Endothelial cell of umbilical vein (primary cell): ENCODE data around the gene ZNF423. TPM values are rescaled to one million over a fixed set of nuclear protein-coding genes. Genes with fewer than 3 reads are reported as not detected.

Experiments used
- BruUV-seq: library from RNA; stranded (reverse); fragments of 400-500 nt; replicated peaks from 2 replicates; lab custom pipeline; 2021; lab: Mats Ljungman, UMichigan
- CTCF ChIA-PET: fragments of 300-600, 350-600 bp; sonication (Branson Sonifier 250); formaldehyde crosslinking; loops from one replicate; lab custom pipeline; 2021; ENCODE audit warnings: antibody characterized with exemption, inconsistent platforms; lab: Charles Lee
- POLR2A ChIA-PET: fragments of 300-600, 350-600 bp; sonication (Branson Sonifier 250); formaldehyde crosslinking; loops from one replicate; lab custom pipeline; 2021; ENCODE audit warnings: antibody characterized with exemption, inconsistent platforms; lab: Charles Lee
- DNase-seq: peaks from one replicate; pipeline ENCODE4 v3.0.0-alpha.2; 2011; ENCODE audit warnings: low read depth, low spot score
- FAIRE-seq: peaks from 2 replicates; lab custom pipeline; 2011; peaks lifted over from hg19 to GRCh38; lab: Jason Lieb, UNC
- H2AFZ ChIP-seq: 2 replicates; pipeline ENCODE4 v1.6.0; 2012; ENCODE audit warnings: low read depth, low read length, control low read depth, inconsistent platforms
- H3K27ac ChIP-seq: 2 replicates; pipeline ENCODE4 v1.5.1; 2011; ENCODE audit warnings: low read depth, mild to moderate bottlenecking, control low read depth, low read length, moderate library complexity; ENCODE audit not compliant: insufficient read depth
- H3K27me3 ChIP-seq, 2 experiments: 2 replicates each; pipeline versions ENCODE4 v1.6.0 to v1.6.1; 2011; ENCODE audit warnings: low read length in 2 of 2, mixed read lengths in 1 of 2; ENCODE audit not compliant: control insufficient read depth in 2 of 2, insufficient read depth in 2 of 2
- H3K36me3 ChIP-seq, 2 experiments: 2 replicates in 1 of 2; 3 replicates in 1 of 2; pipeline ENCODE4 v1.5.1; 2011; ENCODE audit warnings: low read length in 2 of 2, mild to moderate bottlenecking in 1 of 2, moderate library complexity in 1 of 2; ENCODE audit not compliant: control insufficient read depth in 2 of 2, insufficient read depth in 2 of 2; ENCODE audit errors: extremely low read depth in 1 of 2
- H3K4me1 ChIP-seq: 3 replicates; pipeline ENCODE4 v1.5.1; 2011; ENCODE audit warnings: mild to moderate bottlenecking, low read length; ENCODE audit not compliant: control insufficient read depth, insufficient read depth; ENCODE audit errors: extremely low read depth
- H3K4me2 ChIP-seq: 2 replicates; pipeline ENCODE4 v1.6.1; 2011; ENCODE audit warnings: low read length, control low read depth, mixed read lengths; ENCODE audit not compliant: insufficient read depth
- H3K4me3 ChIP-seq, 3 experiments: fragments of 200-600 bp in 1 of 3; sonication (generic), shearing (Covaris generic) in 1 of 3; replicated peaks in 1 of 3; 2 replicates each; pipeline ENCODE4 v1.5.1; 2011 to 2016; ENCODE audit warnings: control low read depth in 3 of 3, low read length in 3 of 3, mild to moderate bottlenecking in 2 of 3, inconsistent platforms in 1 of 3, low read depth in 1 of 3, moderate library complexity in 1 of 3; ENCODE audit not compliant: insufficient read depth in 1 of 3
- H3K79me2 ChIP-seq: 2 replicates; pipeline ENCODE4 v1.6.0; 2012; ENCODE audit warnings: low read length, inconsistent platforms; ENCODE audit not compliant: control insufficient read depth, insufficient read depth
- H3K9ac ChIP-seq: replicated peaks from 2 replicates; pipeline ENCODE3; 2011; ENCODE audit warnings: low read length, control low read depth; ENCODE audit not compliant: insufficient read depth; ENCODE audit errors: extremely low read depth
- H3K9me1 ChIP-seq: replicated peaks from 3 replicates; pipeline ENCODE4 v1.6.0; 2011; ENCODE audit warnings: mild to moderate bottlenecking, low read length; ENCODE audit not compliant: control insufficient read depth, insufficient read depth; ENCODE audit errors: extremely low read depth
- H3K9me3 ChIP-seq: replicated peaks from 2 replicates; pipeline ENCODE4 v1.5.1; 2012; ENCODE audit warnings: low read length, inconsistent platforms; ENCODE audit not compliant: control insufficient read depth, insufficient read depth
- H4K20me1 ChIP-seq: replicated peaks from 2 replicates; pipeline ENCODE3; 2011; ENCODE audit warnings: mild to moderate bottlenecking, low read length; ENCODE audit not compliant: control insufficient read depth, insufficient read depth; ENCODE audit errors: extremely low read depth
- CTCF ChIP-seq, 2 donors: IDR thresholded peaks; 1 replicate in 1 of 2; 2 replicates in 1 of 2; pipeline ENCODE4 v1.5.1; 2011; ENCODE audit warnings: low read length in 2 of 2, mild to moderate bottlenecking in 2 of 2, moderate library complexity in 2 of 2, control low read depth in 1 of 2, inconsistent platforms in 1 of 2, low read depth in 1 of 2; ENCODE audit not compliant: insufficient read depth in 1 of 2; ENCODE audit errors: extremely low read depth in 1 of 2
- EZH2 ChIP-seq: IDR thresholded peaks from 2 replicates; pipeline ENCODE4 v1.6.1; 2012; ENCODE audit warnings: borderline replicate concordance, low read depth, mild to moderate bottlenecking, moderate library complexity, low read length, inconsistent platforms; ENCODE audit not compliant: severe bottlenecking
- FOS ChIP-seq: IDR thresholded peaks from 2 replicates; pipeline ENCODE4 v1.6.1; 2011; ENCODE audit warnings: mild to moderate bottlenecking, low read length, moderate library complexity, borderline replicate concordance; ENCODE audit not compliant: insufficient read depth
- GATA2 ChIP-seq: IDR thresholded peaks from 2 replicates; pipeline ENCODE4 v1.7.0; 2011; ENCODE audit warnings: low read depth, mild to moderate bottlenecking, moderate library complexity, mixed read lengths, low read length; ENCODE audit not compliant: insufficient read length, insufficient read depth
- MYC ChIP-seq: IDR thresholded peaks from one replicate; pipeline ENCODE4 v1.6.1; 2011; ENCODE audit warnings: mild to moderate bottlenecking, low read depth, low read length
- POLR2A ChIP-seq: IDR thresholded peaks from 2 replicates; pipeline ENCODE4 v1.6.1; 2012; ENCODE audit warnings: low read depth, mild to moderate bottlenecking, control low read depth, low read length
- POLR2AphosphoS5 ChIP-seq: IDR thresholded peaks from 2 replicates; pipeline ENCODE4 v1.6.1; 2012; ENCODE audit warnings: low read depth, mild to moderate bottlenecking, control low read depth, low read length, moderate library complexity; ENCODE audit not compliant: insufficient read depth
- dilution Hi-C: fragments of 300-500 bp; cut with MboI; formaldehyde crosslinking; loops from one replicate; pipeline ENCODE4 v1.15.0; 2019; ENCODE audit warnings: low sequenced_read_pairs; ENCODE audit not compliant: extremely low pct_ligation_motif_present
- intact Hi-C: fragments of 100-400 bp; cut with micrococcal nuclease; formaldehyde crosslinking; loops from one replicate; pipeline ENCODE4 v1.10.0; 2022
- polyA plus RNA-seq, 4 experiments: library from polyadenylated mRNA; depleted of rRNA in 3 of 4; stranded (reverse) in 3 of 4; unstranded in 1 of 4; fragments of >200 nt; gene quantifications; 2 replicates each; pipeline versions ENCODE4 v1.2.1 to v1.2.3, GENCODE V29; 2011 to 2012; ENCODE audit warnings: missing spikeins in 1 of 4
- total RNA-seq: library from RNA; stranded (reverse); gene quantifications from 2 replicates; pipeline ENCODE4 v1.2.3, GENCODE V29; 2021
- TF ChIP-seq, protein P1 (sequence below): IDR thresholded peaks from 2 replicates; pipeline ENCODE4 v1.6.1; 2011; ENCODE audit not compliant: insufficient read depth, insufficient read length

The ZNF423 gene
- total and polyA plus RNA-seq, 2 donors (not counting 3 experiments of a cell fraction or from before 2014, with no cell fraction given), result 2.2 to 8.1 TPM

GRCh38 chr16:49665482-49666230 is 190.3 kb downstream of the ZNF423 start:
- Histone ChIP-seq H2AFZ (no peak overlapping the region), H3K9me1 (no peaks in the 10 kb centered on the region), H3K79me2 (no peaks in the 10 kb centered on the region), H3K9me3 (no peaks in the 10 kb centered on the region), H4K20me1 (no peaks in the 10 kb centered on the region), H3K27ac (no peak overlapping the region), H3K9ac (no peak overlapping the region), H3K4me2 (no peak overlapping the region), H3K4me3 (no peak overlapping the region), H3K4me1 (peaks cover 8% of the 10 kb centered on the region), H3K27me3 (no peaks in the 10 kb centered on the region), H3K36me3 (no peaks in the 10 kb centered on the region)
- no peak for TF ChIP-seq FOS
- TF ChIP-seq GATA2, result no peak
- TF ChIP-seq EZH2, result no peak
- intact Hi-C loops (no loop called here), dilution Hi-C loops (no loop called here)
- CTCF ChIA-PET, result interaction anchor here (1.1 kb wide), 2 partner anchors 8 to 73 kb away, joined by 3 to 6 read pairs; no protein-coding TSS in a partner anchor
- FAIRE-seq (no peak), DNase-seq (no peak)
- BruUV-seq, result no TSS peak
- POLR2A ChIA-PET, result no interaction called here

DNA sequence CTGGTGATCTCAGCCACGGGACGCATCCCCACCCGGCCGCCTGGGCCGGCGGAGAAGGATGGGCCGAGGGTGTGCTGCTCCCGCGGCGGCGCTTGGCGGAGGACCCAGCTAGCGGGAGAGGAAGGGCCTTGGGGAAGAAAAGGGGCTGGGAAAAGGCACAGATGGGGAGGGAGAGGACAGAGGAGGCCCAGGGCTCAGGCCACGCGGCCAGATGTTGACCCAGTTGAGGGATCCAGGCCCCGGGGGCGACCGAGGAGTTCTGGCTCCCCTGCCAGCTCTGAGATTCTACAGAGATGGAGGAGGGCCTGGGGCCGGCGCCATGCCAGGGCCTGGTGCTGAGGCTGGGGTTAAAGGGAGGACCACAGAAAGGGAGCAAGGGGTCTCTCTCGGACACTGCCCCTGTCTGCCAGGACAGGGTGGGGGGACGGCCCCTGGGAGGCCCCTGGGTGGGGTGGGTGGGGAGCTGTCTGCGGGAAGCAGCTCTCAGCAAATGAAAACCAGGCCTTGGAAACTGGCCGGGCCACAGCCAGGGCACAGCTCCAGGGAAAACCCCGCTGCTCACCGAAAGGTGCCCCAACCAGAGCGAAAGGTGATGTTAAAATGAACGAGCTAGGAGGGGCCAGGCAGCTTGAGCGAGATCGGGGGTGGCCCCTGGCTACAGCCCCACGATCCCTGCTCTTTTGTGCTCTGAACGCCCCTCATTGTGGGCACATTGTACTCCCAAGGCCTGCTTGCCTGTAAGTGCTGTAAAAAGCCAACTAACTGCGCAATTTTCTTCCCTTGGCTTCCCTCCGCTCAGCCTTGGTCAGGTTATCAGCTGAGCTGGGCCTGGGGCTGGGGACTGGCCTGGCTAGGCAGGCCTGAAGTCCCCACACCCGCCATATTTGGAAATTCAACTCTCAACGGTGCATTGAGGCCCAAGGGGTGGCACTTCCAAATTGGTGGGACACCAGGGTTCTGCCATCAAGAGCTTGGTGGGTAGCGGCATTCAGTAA is 191.4 kb downstream of the ZNF423 start:
- H3K9me1 ChIP-seq, result no peaks in the 10 kb centered on the region
- ChIA-PET POLR2A (no interaction called here), CTCF (interaction anchor here (1.1 kb wide), 2 partner anchors 9 to 72 kb away, joined by 3 to 6 read pairs; no protein-coding TSS in a partner anchor)
- peak overlapping the region; percentile 72 for H2AFZ ChIP-seq
- H3K27me3 ChIP-seq, result no peaks in the 10 kb centered on the region
- no peaks in the 10 kb centered on the region for H3K79me2 ChIP-seq
- no peak overlapping the region for H3K27ac ChIP-seq
- FAIRE-seq (no peak), DNase-seq (peak; percentile 8)
- TF ChIP-seq FOS (no peak), GATA2 (no peak), POLR2A (no peak), POLR2AphosphoS5 (no peak), CTCF (IDR thresholded peaks at IDR 0.05; ENCODE audit: extremely low read depth in 1 of 2, insufficient read depth in 1 of 2, low read depth in 1 of 2, low read length in 2 of 2) (no peak), MYC (no peak), EZH2 (no peak)
- TF ChIP-seq, protein P1, sequence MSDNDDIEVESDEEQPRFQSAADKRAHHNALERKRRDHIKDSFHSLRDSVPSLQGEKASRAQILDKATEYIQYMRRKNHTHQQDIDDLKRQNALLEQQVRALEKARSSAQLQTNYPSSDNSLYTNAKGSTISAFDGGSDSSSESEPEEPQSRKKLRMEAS, result no peak
- dilution Hi-C loops, result no loop called here
- peaks cover 8% of the 10 kb centered on the region for H3K4me1 ChIP-seq
- no peaks in the 10 kb centered on the region for H3K36me3 ChIP-seq
- BruUV-seq, result no TSS peak
- no peaks in the 10 kb centered on the region for H3K9me3 ChIP-seq
- H3K4me2 ChIP-seq, result no peak overlapping the region
- peak overlapping the region; percentile 30 for H3K9ac ChIP-seq
- intact Hi-C loops, result no loop called here
- H3K4me3 ChIP-seq, result no peak overlapping the region
- no peaks in the 10 kb centered on the region for H4K20me1 ChIP-seq
